ENCODE measurements around the gene SYT5.

GRCh38 chr19:55228403-55229031 is 48.4 kb upstream of the SYT5 start, which contains the start of gene TMEM86B:
- no peak for TF ChIP-seq POLR2A (IDR thresholded peaks at IDR 0.05; ENCODE audit: borderline replicate concordance, extremely low read depth, insufficient read depth, insufficient read length)
- TF ChIP-seq, protein P1, sequence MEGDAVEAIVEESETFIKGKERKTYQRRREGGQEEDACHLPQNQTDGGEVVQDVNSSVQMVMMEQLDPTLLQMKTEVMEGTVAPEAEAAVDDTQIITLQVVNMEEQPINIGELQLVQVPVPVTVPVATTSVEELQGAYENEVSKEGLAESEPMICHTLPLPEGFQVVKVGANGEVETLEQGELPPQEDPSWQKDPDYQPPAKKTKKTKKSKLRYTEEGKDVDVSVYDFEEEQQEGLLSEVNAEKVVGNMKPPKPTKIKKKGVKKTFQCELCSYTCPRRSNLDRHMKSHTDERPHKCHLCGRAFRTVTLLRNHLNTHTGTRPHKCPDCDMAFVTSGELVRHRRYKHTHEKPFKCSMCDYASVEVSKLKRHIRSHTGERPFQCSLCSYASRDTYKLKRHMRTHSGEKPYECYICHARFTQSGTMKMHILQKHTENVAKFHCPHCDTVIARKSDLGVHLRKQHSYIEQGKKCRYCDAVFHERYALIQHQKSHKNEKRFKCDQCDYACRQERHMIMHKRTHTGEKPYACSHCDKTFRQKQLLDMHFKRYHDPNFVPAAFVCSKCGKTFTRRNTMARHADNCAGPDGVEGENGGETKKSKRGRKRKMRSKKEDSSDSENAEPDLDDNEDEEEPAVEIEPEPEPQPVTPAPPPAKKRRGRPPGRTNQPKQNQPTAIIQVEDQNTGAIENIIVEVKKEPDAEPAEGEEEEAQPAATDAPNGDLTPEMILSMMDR (IDR thresholded peaks at IDR 0.05 in 2 of 3, conservative IDR thresholded peaks at IDR 0.05 in 1 of 3; ENCODE audit: borderline replicate concordance in 1 of 3, insufficient read depth in 1 of 3, low read depth in 2 of 3, low read length in 2 of 3), result no peak
- TF ChIP-seq CEBPB (IDR thresholded peaks at IDR 0.05; ENCODE audit: low read depth), result no peak
- TF ChIP-seq SIN3A (IDR thresholded peaks at IDR 0.05; ENCODE audit: low read depth), result no peak
- TF ChIP-seq ZFX (IDR thresholded peaks at IDR 0.05), result no peak
- TF ChIP-seq TCF7L2 (IDR thresholded peaks at IDR 0.05; ENCODE audit: borderline replicate concordance, extremely low read depth, insufficient read depth, insufficient read length), result no peak
- no peak for TF ChIP-seq YY1 (IDR thresholded peaks at IDR 0.05; ENCODE audit: extremely low read depth, insufficient replicate concordance, low read depth, low read length)
- TF ChIP-seq, protein P2, sequence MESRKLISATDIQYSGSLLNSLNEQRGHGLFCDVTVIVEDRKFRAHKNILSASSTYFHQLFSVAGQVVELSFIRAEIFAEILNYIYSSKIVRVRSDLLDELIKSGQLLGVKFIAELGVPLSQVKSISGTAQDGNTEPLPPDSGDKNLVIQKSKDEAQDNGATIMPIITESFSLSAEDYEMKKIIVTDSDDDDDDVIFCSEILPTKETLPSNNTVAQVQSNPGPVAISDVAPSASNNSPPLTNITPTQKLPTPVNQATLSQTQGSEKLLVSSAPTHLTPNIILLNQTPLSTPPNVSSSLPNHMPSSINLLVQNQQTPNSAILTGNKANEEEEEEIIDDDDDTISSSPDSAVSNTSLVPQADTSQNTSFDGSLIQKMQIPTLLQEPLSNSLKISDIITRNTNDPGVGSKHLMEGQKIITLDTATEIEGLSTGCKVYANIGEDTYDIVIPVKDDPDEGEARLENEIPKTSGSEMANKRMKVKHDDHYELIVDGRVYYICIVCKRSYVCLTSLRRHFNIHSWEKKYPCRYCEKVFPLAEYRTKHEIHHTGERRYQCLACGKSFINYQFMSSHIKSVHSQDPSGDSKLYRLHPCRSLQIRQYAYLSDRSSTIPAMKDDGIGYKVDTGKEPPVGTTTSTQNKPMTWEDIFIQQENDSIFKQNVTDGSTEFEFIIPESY (IDR thresholded peaks at IDR 0.05; ENCODE audit: extremely low read depth, insufficient replicate concordance, low read length), result no peak
- TF ChIP-seq EZH2 (IDR thresholded peaks at IDR 0.05), result no peak
- TF ChIP-seq ELF1 (IDR thresholded peaks at IDR 0.05; ENCODE audit: borderline replicate concordance, low read depth), result no peak
- TF ChIP-seq EZH2phosphoT487 (IDR thresholded peaks at IDR 0.05; ENCODE audit: borderline replicate concordance), result no peak
